Loucy (cell line): ENCODE data around the gene TOP3B.

Source experiments
- H2AFZ ChIP-seq: fragments of 200-600 bp; sonication (generic); 2 replicates; pipeline ENCODE4 v1.6.0; 2016; ENCODE audit warnings: antibody characterized with exemption, mild to moderate bottlenecking, low read length, moderate library complexity
- H3F3A ChIP-seq: fragments of 200-600 bp; 2 replicates; pipeline ENCODE4 v1.6.0; 2016; ENCODE audit warnings: antibody characterized with exemption, low read depth, mild to moderate bottlenecking
- H3K27me3 ChIP-seq: fragments of 200-600 bp; sonication (generic); 2 replicates; pipeline ENCODE4 v1.6.1; 2014; ENCODE audit warnings: low read length, mild to moderate bottlenecking; ENCODE audit not compliant: insufficient read depth, poor library complexity, severe bottlenecking
- H3K36me3 ChIP-seq: fragments of 200-600 bp; sonication (generic); 2 replicates; pipeline ENCODE4 v1.6.1; 2016; ENCODE audit warnings: low read length; ENCODE audit not compliant: insufficient read depth
- H3K4me1 ChIP-seq: fragments of 200-600 bp; sonication (generic); 2 replicates; pipeline ENCODE4 v1.5.1; 2014; ENCODE audit warnings: low read length, mild to moderate bottlenecking; ENCODE audit not compliant: insufficient read depth, poor library complexity, severe bottlenecking
- H3K4me2 ChIP-seq: fragments of 200-600 bp; sonication (generic); 2 replicates; pipeline ENCODE4 v1.6.0; 2014; ENCODE audit warnings: antibody characterized with exemption, low read length, low read depth, mild to moderate bottlenecking; ENCODE audit not compliant: poor library complexity, severe bottlenecking
- H3K4me3 ChIP-seq: fragments of 200-600 bp; sonication (generic); 2 replicates; pipeline ENCODE4 v1.5.1; 2014; ENCODE audit warnings: low read length, mild to moderate bottlenecking, mixed read lengths; ENCODE audit not compliant: poor library complexity, severe bottlenecking
- H3K79me2 ChIP-seq: fragments of 200-600 bp; sonication (generic); 2 replicates; pipeline ENCODE4 v1.6.1; 2014; ENCODE audit warnings: low read length; ENCODE audit not compliant: insufficient read depth
- H3K9ac ChIP-seq: fragments of 200-600 bp; sonication (generic); 2 replicates; pipeline ENCODE4 v1.6.0; 2014; ENCODE audit warnings: mild to moderate bottlenecking, low read depth, low read length, moderate library complexity; ENCODE audit not compliant: poor library complexity, severe bottlenecking
- H3K9me2 ChIP-seq: fragments of 200-600 bp; sonication (generic); replicated peaks from 2 replicates; pipeline ENCODE4 v1.6.1; 2016; ENCODE audit warnings: low read depth, low read length, mixed read lengths
- H3K9me3 ChIP-seq: fragments of 200-600 bp; sonication (generic); 2 replicates; pipeline ENCODE4 v1.6.1; 2014; ENCODE audit warnings: mild to moderate bottlenecking, antibody characterized with exemption, low read length, low read depth; ENCODE audit not compliant: insufficient read depth
- H4K20me1 ChIP-seq: fragments of 200-600 bp; sonication (generic); 2 replicates; pipeline ENCODE4 v1.6.0; 2014; ENCODE audit warnings: antibody characterized with exemption, low read length, mild to moderate bottlenecking; ENCODE audit not compliant: insufficient read depth, poor library complexity, severe bottlenecking
- CTCF ChIP-seq: fragments of 200-600 bp; sonication (generic); conservative IDR thresholded peaks from 2 replicates; pipeline ENCODE4 v1.5.1; 2014; ENCODE audit warnings: mild to moderate bottlenecking, antibody characterized with exemption, low read length
- EZH2phosphoT487 ChIP-seq: fragments of 200-600 bp; IDR thresholded peaks from 2 replicates; pipeline ENCODE4 v1.6.1; 2018; ENCODE audit warnings: antibody characterized with exemption, mild to moderate bottlenecking, moderate library complexity, borderline replicate concordance

The TOP3B gene

GRCh38 chr22:22024440-22024839 is 41.9 kb upstream of the TOP3B start:
- Histone ChIP-seq H3K9ac (no peak overlapping the region), H3K4me3 (no peak overlapping the region), H3F3A (no peaks in the 10 kb centered on the region), H2AFZ (no peak overlapping the region), H3K27me3 (no peaks in the 10 kb centered on the region), H3K4me1 (peaks cover 11% of the 10 kb centered on the region), H3K4me2 (no peak overlapping the region), H3K36me3 (no peaks in the 10 kb centered on the region), H3K9me3 (no peaks in the 10 kb centered on the region), H3K9me2 (no peaks in the 10 kb centered on the region), H3K79me2 (no peaks in the 10 kb centered on the region), H4K20me1 (no peaks in the 10 kb centered on the region)
- TF ChIP-seq EZH2phosphoT487 (no peak), CTCF (no peak)

- no peaks in the 10 kb centered on the region for H4K20me1 ChIP-seq
- H3K9me2 ChIP-seq: no peaks in the 10 kb centered on the region
- H2AFZ ChIP-seq: peak overlapping the region; percentile 54
- no peak overlapping the region for H3K4me2 ChIP-seq
- no peaks in the 10 kb centered on the region for H3K79me2 ChIP-seq
- no peaks in the 10 kb centered on the region for H3K27me3 ChIP-seq
- H3F3A ChIP-seq: no peaks in the 10 kb centered on the region
- no peaks in the 10 kb centered on the region for H3K36me3 ChIP-seq
- TF ChIP-seq EZH2phosphoT487 (no peak), CTCF (no peak)
- no peaks in the 10 kb centered on the region for H3K9me3 ChIP-seq
- H3K9ac ChIP-seq: no peak overlapping the region
- H3K4me1 ChIP-seq: peaks cover 15% of the 10 kb centered on the region
- no peak overlapping the region for H3K4me3 ChIP-seq
Observed at GRCh38 chr22:22023581-22024137, 41.1 kb upstream of the TOP3B start.

GRCh38 chr22:22022947-22023534 is 40.5 kb upstream of the TOP3B start:
- Histone ChIP-seq H3K27me3 (no peaks in the 10 kb centered on the region), H3K36me3 (no peaks in the 10 kb centered on the region), H3K4me3 (no peak overlapping the region), H3K9ac (no peak overlapping the region), H3K4me2 (no peak overlapping the region), H3F3A (no peaks in the 10 kb centered on the region), H4K20me1 (no peaks in the 10 kb centered on the region), H2AFZ (no peak overlapping the region), H3K9me2 (no peaks in the 10 kb centered on the region), H3K4me1 (peaks cover 15% of the 10 kb centered on the region), H3K9me3 (no peaks in the 10 kb centered on the region), H3K79me2 (no peaks in the 10 kb centered on the region)
- TF ChIP-seq CTCF (no peak), EZH2phosphoT487 (no peak)
